Skeletal muscle satellite cell (primary cell): Measurements from ENCODE around the gene NUP188.
"Not testable (repeated sequence)": the region's sequence is repeated elsewhere in the genome, so short reads cannot be mapped to it uniquely, and the experiment has no call there.

Experiments used
- H3K27me3 ChIP-seq: 2 replicates; pipeline ENCODE4 v1.7.0; 2013; ENCODE audit warnings: low read length; ENCODE audit not compliant: control insufficient read depth, insufficient read depth
- H3K36me3 ChIP-seq: 2 replicates; pipeline ENCODE4 v1.7.0; 2013; ENCODE audit warnings: mild to moderate bottlenecking, control low read depth, low read length; ENCODE audit not compliant: insufficient read depth
- H3K4me1 ChIP-seq: 2 replicates; pipeline ENCODE4 v1.7.0; 2013; ENCODE audit warnings: low read length; ENCODE audit not compliant: control insufficient read depth, insufficient read depth
- H3K4me2 ChIP-seq: 2 replicates; pipeline ENCODE4 v1.7.0; 2013; ENCODE audit warnings: mild to moderate bottlenecking, low read length
- H3K4me3 ChIP-seq: 2 replicates; pipeline ENCODE4 v1.7.0; 2013; ENCODE audit warnings: low read length
- H3K9ac ChIP-seq: 2 replicates; pipeline ENCODE4 v1.7.0; 2013; ENCODE audit warnings: mild to moderate bottlenecking, low read depth, low read length, moderate library complexity
- H3K9me3 ChIP-seq: replicated peaks from 2 replicates; pipeline ENCODE4 v1.7.0; 2013; ENCODE audit warnings: mild to moderate bottlenecking, control low read depth, low read length

NUP188 gene

DNA sequence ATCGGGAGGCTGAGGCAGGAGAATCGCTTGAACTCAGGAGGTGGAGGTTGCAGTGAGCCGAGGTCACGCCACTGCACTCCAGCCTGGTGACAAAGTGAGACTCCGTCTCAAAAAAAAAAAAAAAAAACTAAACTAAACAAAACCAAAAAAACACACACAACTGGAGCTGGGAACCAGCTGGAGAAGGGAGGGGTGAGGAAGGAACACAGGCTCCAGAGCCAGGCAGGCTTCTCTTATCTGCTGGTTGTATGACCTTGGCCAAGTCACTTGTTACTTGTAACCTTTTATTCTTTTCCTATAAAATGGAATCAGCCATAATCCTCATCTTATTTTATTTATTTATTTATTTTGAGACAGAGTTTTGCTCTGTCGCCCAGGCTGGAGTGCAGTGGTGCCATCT lies 56.7 kb downstream of the NUP188 start:
- not testable (repeated sequence) for H3K4me3 ChIP-seq, H3K9ac ChIP-seq, H3K9me3 ChIP-seq, H3K4me1 ChIP-seq, H3K27me3 ChIP-seq, H3K4me2 ChIP-seq
- H3K36me3 ChIP-seq, result peaks cover 70% of the 10 kb centered on the region

GRCh38 chr9:129005336-129005997 lies 58.0 kb downstream of the NUP188 start:
- Histone ChIP-seq H3K36me3 (peaks cover 62% of the 10 kb centered on the region), H3K4me1 (no peaks in the 10 kb centered on the region), H3K4me2 (no peak overlapping the region), H3K9me3 (no peaks in the 10 kb centered on the region), H3K4me3 (no peak overlapping the region), H3K27me3 (no peaks in the 10 kb centered on the region), H3K9ac (no peak overlapping the region)

GRCh38 chr9:129006328-129007034 lies 59.0 kb downstream of the NUP188 start:
- no peak overlapping the region for H3K9ac ChIP-seq
- no peaks in the 10 kb centered on the region for H3K9me3 ChIP-seq
- H3K4me2 ChIP-seq, result no peak overlapping the region
- no peaks in the 10 kb centered on the region for H3K27me3 ChIP-seq
- no peak overlapping the region for H3K4me3 ChIP-seq
- H3K4me1 ChIP-seq, result no peaks in the 10 kb centered on the region
- H3K36me3 ChIP-seq, result peaks cover 56% of the 10 kb centered on the region

DNA sequence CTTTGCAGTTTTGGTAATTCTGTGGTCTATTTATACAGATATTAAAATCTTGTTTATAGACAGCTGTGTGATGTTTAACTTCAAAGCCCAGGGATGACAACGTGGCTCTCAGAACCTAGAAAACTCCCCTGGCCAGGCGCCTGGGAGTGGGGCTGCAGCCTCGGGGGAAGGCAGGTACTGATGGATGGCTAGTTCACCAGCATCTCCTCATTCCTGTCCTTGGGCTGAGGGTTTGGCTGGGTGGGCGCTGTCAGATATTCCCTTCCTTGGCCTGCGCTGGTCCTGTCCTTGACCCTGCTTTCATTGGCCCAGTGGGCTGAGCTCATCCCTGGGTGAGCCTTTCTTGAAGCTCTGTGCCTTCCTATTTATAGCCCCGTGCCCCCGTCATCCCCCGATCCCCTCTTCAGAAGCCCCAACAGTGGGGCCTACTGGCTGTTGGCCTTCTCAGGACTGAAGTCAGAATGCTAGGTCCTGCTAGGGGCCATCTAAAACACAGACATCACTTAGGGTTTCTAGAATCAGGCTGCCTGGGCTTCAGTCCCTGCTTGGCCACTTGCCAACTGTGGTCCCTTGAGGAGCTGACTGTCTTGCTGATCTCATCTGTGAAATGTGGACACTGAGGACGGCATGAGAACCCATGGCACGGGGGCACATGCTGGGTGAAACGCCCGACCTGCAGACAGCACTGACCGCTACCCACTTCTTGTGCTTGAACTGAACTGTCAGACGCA lies 59.7 kb downstream of the NUP188 start:
- no peaks in the 10 kb centered on the region for H3K27me3 ChIP-seq
- H3K4me1 ChIP-seq, result no peaks in the 10 kb centered on the region
- H3K9me3 ChIP-seq, result no peaks in the 10 kb centered on the region
- H3K4me2 ChIP-seq, result no peak overlapping the region
- H3K9ac ChIP-seq, result no peak overlapping the region
- H3K36me3 ChIP-seq, result peaks cover 50% of the 10 kb centered on the region
- H3K4me3 ChIP-seq, result no peak overlapping the region

DNA sequence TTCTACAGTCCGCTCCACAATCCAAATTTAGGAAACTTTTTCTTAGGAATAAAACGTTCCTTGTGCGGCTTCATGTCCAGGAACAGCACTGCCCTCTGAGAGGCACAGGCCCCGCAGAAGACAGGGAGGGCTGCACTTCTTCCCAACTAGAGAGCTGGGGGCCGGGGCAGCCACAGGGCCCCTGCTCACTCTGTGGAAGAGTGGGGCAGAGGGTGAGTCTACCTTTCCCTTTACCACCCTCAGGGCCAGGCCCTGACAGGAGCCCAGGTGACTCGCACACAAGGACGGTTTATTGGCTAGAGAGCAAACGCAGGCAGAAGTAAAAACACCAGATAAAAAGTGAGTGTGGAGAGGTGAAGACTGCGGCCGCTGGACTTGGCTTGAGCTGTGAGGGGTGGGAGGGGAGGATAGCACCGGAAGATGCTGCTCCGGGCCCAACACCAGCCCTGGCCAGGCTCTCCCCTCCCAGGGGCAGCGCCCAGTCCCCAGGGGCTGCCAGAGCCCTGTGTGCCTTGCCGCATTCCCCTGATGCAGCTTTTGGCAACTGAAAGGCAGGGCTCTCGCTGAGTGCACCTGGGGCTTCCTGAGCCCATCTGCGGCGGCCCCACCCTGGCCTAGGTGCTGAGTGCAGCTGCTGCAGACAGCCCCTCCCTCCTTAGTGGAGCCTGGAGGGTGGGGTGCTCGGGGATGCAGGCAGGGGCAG lies 60.4 kb downstream of the NUP188 start:
- H3K36me3 ChIP-seq, result peaks cover 49% of the 10 kb centered on the region
- H3K4me1 ChIP-seq, result no peaks in the 10 kb centered on the region
- no peak overlapping the region for H3K9ac ChIP-seq
- H3K4me3 ChIP-seq, result no peak overlapping the region
- no peaks in the 10 kb centered on the region for H3K9me3 ChIP-seq
- no peaks in the 10 kb centered on the region for H3K27me3 ChIP-seq
- H3K4me2 ChIP-seq, result no peak overlapping the region

DNA sequence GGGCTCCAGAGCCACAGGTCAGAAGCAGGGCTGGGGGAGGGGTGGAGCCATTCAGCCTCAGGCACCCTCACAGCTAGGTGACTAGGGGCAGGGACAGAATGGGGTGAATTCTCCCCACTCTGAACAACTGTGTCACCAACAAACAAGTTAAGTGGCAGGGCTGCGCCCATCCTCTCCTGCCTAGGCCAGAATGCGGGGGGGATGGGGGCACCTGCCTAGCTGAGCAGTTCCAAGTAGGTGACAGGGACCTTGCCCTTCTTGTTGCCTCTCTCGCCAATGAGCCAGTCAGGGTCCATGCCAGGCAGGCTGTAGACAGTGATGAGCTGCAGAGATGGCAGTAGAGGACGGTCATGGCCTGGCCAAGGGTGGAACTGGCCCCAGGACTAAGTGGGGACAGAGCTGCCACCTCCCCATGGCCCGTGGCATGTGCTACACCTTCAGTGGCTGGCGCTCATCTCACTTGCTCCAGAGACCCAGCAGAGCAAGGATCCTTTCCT lies 61.0 kb downstream of the NUP188 start:
- no peaks in the 10 kb centered on the region for H3K9me3 ChIP-seq
- H3K4me2 ChIP-seq, result no peak overlapping the region
- H3K9ac ChIP-seq, result no peak overlapping the region
- no peaks in the 10 kb centered on the region for H3K4me1 ChIP-seq
- H3K27me3 ChIP-seq, result no peaks in the 10 kb centered on the region
- H3K4me3 ChIP-seq, result no peak overlapping the region
- peaks cover 46% of the 10 kb centered on the region for H3K36me3 ChIP-seq

- no peak overlapping the region for H3K4me3 ChIP-seq
- H3K4me2 ChIP-seq, result no peak overlapping the region
- H3K36me3 ChIP-seq, result peaks cover 50% of the 10 kb centered on the region
- H3K27me3 ChIP-seq, result no peaks in the 10 kb centered on the region
- no peak overlapping the region for H3K9ac ChIP-seq
- H3K4me1 ChIP-seq, result no peaks in the 10 kb centered on the region
- no peaks in the 10 kb centered on the region for H3K9me3 ChIP-seq
Observed at GRCh38 chr9:129008986-129009583, 61.6 kb downstream of the NUP188 start.

DNA sequence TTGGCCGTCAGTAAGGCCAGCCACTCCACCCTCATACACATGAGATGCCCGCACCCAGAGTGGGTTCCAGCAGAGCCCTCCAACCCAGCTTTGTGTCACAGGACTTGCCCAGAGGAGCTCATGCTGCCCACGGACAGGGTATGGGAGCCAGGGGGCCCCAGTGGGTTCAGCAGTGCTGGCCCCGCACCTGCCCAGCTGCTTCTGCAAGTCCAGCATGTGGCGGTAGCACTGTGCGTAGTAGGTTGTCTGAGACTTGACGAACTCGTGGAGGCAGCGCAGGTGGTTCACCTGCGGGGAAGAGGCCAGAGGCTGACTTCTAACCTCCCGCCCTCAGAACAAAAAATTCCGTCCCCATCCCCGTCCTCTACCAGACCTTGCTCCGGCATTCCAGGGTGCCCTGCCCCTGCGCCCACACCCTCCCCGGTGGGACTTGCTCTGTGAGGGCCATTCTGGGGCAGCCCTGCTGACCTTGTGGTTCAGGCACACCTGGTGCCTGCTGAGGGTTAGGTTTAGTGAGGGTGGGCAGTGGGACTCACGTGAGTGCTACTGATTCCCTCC lies 62.2 kb downstream of the NUP188 start:
- Histone ChIP-seq H3K4me3 (no peak overlapping the region), H3K9ac (no peak overlapping the region), H3K36me3 (peaks cover 55% of the 10 kb centered on the region), H3K27me3 (no peaks in the 10 kb centered on the region), H3K4me1 (no peaks in the 10 kb centered on the region), H3K4me2 (no peak overlapping the region), H3K9me3 (no peaks in the 10 kb centered on the region)

- Histone ChIP-seq H3K36me3 (peaks cover 49% of the 10 kb centered on the region), H3K9ac (no peak overlapping the region), H3K9me3 (no peaks in the 10 kb centered on the region), H3K27me3 (no peaks in the 10 kb centered on the region), H3K4me2 (no peak overlapping the region), H3K4me1 (no peaks in the 10 kb centered on the region), H3K4me3 (no peak overlapping the region)
Observed at GRCh38 chr9:129010267-129010975, 62.9 kb downstream of the NUP188 start.

DNA sequence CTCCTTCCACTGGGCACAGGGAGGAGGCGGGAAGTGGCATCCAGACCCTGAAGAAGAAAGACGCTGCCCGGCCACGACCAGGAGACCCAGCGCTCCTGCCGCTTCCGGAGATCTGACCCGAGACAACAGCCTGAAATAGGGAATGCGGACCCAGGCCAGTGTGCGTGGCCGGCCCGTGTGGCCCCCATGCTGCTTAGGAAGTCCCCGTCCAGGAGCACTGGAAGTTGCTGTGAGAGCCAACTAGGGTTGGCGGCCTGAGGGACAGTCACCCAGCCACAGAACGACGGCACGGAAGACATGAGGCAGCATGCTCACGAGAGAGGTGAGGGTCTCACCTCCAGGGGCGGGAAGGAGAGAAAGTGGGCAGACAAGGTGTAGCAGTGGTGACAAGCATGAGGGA lies 63.7 kb downstream of the NUP188 start:
- Histone ChIP-seq H3K9ac (no peak overlapping the region), H3K4me3 (no peak overlapping the region), H3K27me3 (no peaks in the 10 kb centered on the region), H3K4me1 (no peaks in the 10 kb centered on the region), H3K36me3 (peaks cover 43% of the 10 kb centered on the region), H3K4me2 (no peak overlapping the region), H3K9me3 (no peaks in the 10 kb centered on the region)
